CD4-positive, alpha-beta T cell treated with Interleukin-6 at 100 ng/mL for 8 hours (primary cell): ENCODE data around the gene IMMP2L.
A peak's percentile ranks its signal among the peaks of the same experiment; 100 is the strongest.

ENCODE experiments used
- DNase-seq: peaks from one replicate; pipeline ENCODE4 v3.0.0-alpha.2; 2020; ENCODE audit warnings: mixed read lengths, low spot score

The IMMP2L gene

GRCh38 chr7:111029574-111030251 lies 532.6 kb downstream of the IMMP2L start:
- DNase-seq = peak; percentile 51

DNA sequence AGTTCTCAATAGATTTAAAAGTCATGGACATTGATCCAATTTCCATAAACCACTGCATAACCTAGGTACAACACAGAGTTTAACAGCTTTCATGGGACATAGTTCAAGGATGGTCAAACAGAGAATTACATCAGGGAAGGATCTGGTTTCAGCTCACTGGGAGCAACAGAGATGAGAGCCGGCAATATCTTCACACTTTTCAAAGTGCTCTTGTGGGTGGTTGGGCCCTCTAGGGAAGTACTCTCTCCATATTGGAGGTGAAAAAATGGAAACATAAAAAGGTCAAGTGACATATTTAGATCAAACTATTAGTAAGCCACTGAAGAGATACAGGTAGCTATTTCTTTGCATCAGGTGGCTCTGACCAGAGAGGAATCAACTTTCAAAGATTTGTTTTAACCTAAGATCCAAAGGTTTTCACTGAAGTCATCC lies 533.1 kb downstream of the IMMP2L start:
- DNase-seq = no peak

DNA sequence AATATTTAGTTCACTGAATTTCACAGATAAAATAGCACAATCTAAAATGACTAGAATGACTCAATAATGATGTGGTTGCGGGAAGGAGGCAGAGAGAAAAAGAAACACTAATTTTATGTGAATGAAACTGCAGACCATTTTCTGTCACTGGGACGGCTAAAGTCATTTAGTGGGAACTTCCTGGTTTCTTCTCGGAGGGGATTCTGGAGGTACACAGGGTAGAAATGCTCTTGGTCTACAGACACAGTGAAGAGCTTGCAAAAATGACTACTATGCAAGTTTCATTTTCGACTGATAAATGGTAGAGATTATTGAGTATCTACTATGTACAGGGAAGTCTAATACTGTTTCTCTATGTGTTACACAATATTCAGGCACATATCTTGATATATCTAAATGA lies 534.9 kb downstream of the IMMP2L start:
- DNase-seq = no peak

GRCh38 chr7:111026806-111027205 lies 535.5 kb downstream of the IMMP2L start:
- no peak for DNase-seq

- no peak for DNase-seq
Measured at GRCh38 chr7:111026343-111026742, 535.9 kb downstream of the IMMP2L start.

- DNase-seq = peak; percentile 63
Measured at GRCh38 chr7:111025006-111025405, 537.3 kb downstream of the IMMP2L start.

GRCh38 chr7:111018960-111019736 lies 543.1 kb downstream of the IMMP2L start:
- peak; percentile 27 for DNase-seq

GRCh38 chr7:111018447-111018846 lies 543.8 kb downstream of the IMMP2L start:
- DNase-seq = no peak

GRCh38 chr7:111014079-111014478 lies 548.2 kb downstream of the IMMP2L start:
- no peak for DNase-seq

- peak; percentile 73 for DNase-seq
Measured at GRCh38 chr7:111012799-111013675, 549.3 kb downstream of the IMMP2L start.

DNA sequence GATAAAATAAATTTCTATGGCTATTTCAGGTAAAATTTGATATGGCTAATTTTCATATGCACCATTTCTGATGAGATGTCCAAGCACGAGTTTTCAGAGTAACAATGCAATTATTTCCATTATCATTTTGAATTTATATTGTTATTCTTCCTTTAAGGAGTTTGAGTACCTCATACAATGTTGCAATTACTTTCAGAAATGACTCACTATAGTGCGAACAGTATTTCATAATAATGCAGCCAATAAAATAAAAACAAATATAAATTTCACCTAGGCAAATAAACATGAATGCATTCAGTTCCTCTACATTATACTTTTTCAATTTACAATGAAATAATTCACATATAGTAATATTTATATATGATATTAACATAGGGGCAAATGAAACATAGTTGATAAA lies 550.1 kb downstream of the IMMP2L start:
- DNase-seq = no peak

- no peak for DNase-seq
Measured at GRCh38 chr7:111011520-111011919, 550.8 kb downstream of the IMMP2L start.

DNA sequence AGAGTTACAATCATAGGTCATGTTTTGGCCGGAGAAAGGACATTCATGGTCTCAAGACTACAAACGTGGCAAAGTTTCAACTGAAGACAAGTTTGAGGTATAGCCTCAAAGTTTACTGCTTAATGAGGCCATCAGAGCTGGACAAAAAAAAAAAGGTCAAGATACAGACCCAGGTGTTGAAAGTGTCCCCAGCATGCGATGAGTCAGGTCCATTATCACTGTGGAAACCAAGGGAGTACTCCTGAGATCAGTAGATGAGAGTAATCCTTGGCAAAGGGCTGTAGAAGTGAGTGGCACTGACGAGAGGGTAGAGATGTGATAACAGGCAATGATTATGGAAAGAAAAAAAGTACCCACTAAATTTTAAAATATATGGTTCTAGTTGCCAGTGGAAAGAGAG lies 551.5 kb downstream of the IMMP2L start:
- DNase-seq = no peak

DNA sequence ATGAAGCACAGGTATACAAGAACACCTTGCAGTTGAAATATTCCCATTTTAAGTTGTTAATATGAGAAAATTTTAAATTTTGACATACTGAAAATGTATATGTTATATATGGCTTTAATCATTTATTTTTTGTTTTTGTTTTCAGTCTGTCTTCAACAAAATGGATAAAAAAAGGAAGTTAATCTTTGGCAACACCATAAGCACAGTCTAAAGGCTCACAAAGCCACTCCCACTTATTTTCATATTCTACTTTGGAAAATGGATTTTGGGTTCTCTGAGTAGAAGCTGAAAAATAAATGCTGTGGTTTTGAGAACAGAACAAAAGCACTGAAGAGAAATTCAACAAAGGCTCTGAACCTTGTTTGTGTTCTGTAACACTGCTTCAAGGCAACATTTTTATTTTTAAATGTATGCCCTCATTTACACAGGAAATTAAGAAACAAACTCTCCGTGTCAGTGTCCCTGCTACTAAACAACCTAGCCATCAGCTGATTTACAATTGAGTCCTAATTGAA lies 552.7 kb downstream of the IMMP2L start:
- peak; percentile 19 for DNase-seq

DNA sequence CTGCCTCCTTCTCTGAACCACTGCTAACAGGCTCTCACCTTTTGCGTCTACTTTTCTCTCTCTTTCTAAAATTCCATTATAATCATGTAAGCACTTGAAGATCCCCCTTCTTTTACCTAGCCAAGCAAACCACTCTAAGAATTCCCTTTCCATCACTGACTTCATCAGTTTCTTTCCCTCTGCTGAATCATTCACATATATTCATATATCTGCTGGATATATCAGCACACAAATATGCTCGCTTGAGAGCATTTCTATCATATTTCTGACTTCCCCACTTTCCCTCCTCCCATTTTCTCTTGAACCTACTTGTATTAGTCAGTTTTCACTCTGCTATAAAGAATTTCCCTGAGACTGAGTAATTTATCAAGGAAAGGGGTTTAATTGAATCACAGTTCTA lies 555.6 kb downstream of the IMMP2L start:
- DNase-seq = no peak

DNA sequence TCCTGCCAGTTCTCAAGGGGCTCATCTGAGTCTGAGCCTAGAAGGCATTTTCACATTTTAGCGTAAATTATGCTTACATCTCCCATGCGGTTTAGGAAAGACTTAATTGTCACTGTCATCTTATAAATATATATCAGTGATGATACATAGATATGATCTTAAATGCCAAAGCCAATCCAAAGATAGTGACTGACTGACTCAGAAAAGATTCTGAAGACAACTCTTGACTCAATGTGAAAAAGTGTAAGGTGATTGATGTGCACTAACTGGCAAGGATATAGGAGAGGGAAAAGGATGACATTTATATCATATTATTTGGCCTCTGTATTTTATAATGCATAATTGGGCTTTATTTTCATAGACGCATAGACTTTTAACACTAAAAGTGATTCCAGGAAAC lies 556.3 kb downstream of the IMMP2L start:
- DNase-seq = no peak

DNA sequence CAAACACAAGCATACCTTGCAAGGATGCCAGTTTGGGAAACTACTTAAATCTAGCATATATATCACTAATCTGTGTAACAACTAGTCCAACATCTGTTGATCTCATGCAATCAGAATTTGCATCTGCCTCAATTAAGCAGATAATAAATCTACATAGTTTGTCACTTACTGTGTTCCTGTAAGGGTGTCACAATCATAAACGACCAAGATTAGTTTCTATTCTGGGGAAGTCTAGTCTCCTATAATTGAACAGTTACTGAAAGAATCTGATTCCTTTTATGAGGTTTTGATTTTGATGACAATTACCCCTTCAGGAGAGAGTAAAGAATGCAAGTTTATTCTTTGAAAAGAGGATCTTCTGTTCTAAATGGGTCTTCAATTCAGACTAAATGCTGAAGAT lies 556.8 kb downstream of the IMMP2L start:
- no peak for DNase-seq

DNA sequence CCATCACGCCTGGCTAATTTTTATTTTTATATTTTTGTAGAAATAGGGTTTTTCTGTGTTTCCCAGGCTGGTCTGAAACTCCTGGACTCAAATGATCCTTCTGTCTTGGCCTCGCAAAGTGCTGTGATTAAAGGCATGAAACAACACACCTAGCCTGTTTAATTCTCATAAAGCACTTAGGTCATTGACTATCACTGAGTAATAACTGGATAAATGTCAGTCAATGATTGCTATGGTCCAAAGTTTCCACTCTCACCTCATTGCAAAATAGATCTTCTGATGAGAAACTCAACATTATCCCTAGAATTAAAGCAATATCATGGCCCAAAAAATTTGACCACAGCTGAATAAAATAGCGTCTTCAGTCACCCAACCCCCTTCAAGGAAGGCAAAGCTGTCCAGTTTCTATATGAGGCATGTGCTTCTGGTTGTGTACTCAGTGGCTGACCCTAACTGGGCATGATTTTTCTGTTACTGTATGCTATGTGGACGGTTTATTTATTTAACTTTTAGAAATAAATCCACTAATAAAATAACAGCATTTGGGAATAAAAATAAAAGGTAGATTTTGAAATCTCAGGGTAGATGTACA lies 557.9 kb downstream of the IMMP2L start:
- no peak for DNase-seq

DNA sequence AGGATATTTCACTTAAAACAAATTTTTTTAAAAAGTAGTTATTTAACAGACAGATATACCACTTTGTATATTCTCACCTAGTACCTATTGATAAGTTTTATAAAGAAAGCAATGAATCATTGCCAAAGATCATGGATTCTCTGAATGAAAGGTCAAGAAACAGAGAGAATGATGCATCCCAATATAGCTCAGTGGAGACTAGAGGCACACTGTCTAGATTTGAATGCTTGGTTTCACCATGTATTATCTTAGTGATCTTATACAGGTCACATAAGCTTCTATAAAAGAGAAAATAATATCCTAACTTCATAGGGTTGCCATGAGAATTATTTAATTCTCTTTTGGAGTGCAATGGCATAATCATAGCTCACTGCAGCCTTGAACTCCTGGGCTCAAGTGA lies 558.4 kb downstream of the IMMP2L start:
- DNase-seq = no peak

GRCh38 chr7:110994028-110994967 lies 568.0 kb downstream of the IMMP2L start:
- peak; percentile 21 for DNase-seq
